Suprapubic skin (tissue), 2 donors: Measurements from ENCODE around the gene HIVEP3.

Source experiments
- EP300 ChIP-seq: sonication (generic); formaldehyde crosslinking; IDR thresholded peaks from one replicate; pipeline ENCODE4 v1.6.1; 2017; ENCODE audit warnings: antibody characterized with exemption
- POLR2A ChIP-seq, 2 donors: fragments of 450-650 bp; IDR thresholded peaks; one replicate each; pipeline ENCODE4 v1.6.1; 2017; ENCODE audit warnings: antibody characterized with exemption in 2 of 2, mild to moderate bottlenecking in 2 of 2, moderate library complexity in 2 of 2

GRCh38 chr1:41700581-41700980, 218.1 kb downstream of the HIVEP3 start:
- TF ChIP-seq POLR2A (IDR thresholded peaks at IDR 0.05) (no peak), EP300 (no peak)
